ENCODE measurements around the gene UBE2QL1. TPM values are rescaled to one million over a fixed set of nuclear protein-coding genes. Genes with fewer than 3 reads are reported as not detected.

Gene UBE2QL1
- total RNA-seq, 4 donors from 2014 or later: 0.22 to 1.0 (median 0.50) TPM

- WGBS, 2 donors: 86 to 94% methylated on average over 9 of the region's 9 CpGs
- Histone ChIP-seq H3K27ac (no peak overlapping the region), H3K36me3 (no peaks in the 10 kb centered on the region), H3K4me3 (no peak overlapping the region), H3K4me1 (peaks cover 0 to 22% (median 6%) of the 10 kb centered on the region in 4 donors), H3K9me3 (no peaks in the 10 kb centered on the region), H3K27me3 (no peaks in the 10 kb centered on the region)
- no peak for TF ChIP-seq POLR2A (IDR thresholded peaks at IDR 0.05)
- no peak for TF ChIP-seq CTCF (IDR thresholded peaks at IDR 0.05)
- no peak for TF ChIP-seq EP300 (IDR thresholded peaks at IDR 0.05)
- DNase-seq (ENCODE audit: low spot score in 2 of 2): no peak
Observed at GRCh38 chr5:6483880-6484382, 35.3 kb downstream of the UBE2QL1 start.

GRCh38 chr5:6484446-6484845 is 35.8 kb downstream of the UBE2QL1 start:
- Histone ChIP-seq H3K9me3 (no peaks in the 10 kb centered on the region), H3K4me3 (no peak overlapping the region), H3K4me1 (peaks cover 0 to 22% (median 6%) of the 10 kb centered on the region in 4 donors), H3K27me3 (no peaks in the 10 kb centered on the region), H3K27ac (no peak overlapping the region), H3K36me3 (no peaks in the 10 kb centered on the region)
- TF ChIP-seq POLR2A (IDR thresholded peaks at IDR 0.05): no peak
- no peak for TF ChIP-seq EP300 (IDR thresholded peaks at IDR 0.05)
- TF ChIP-seq CTCF (IDR thresholded peaks at IDR 0.05): no peak
- 85 to 90% methylated on average over 13 of the region's 13 CpGs for WGBS, 2 donors
- no peak for DNase-seq (ENCODE audit: low spot score in 2 of 2)

- no peak overlapping the region for H3K27ac ChIP-seq
- WGBS, 2 donors: 84 to 90% methylated on average over 5 of the region's 5 CpGs
- no peak for DNase-seq (ENCODE audit: low spot score in 2 of 2)
- no peaks in the 10 kb centered on the region for H3K36me3 ChIP-seq
- H3K27me3 ChIP-seq: no peaks in the 10 kb centered on the region
- TF ChIP-seq EP300 (IDR thresholded peaks at IDR 0.05) (no peak), CTCF (IDR thresholded peaks at IDR 0.05) (no peak), POLR2A (IDR thresholded peaks at IDR 0.05) (no peak)
- no peaks in the 10 kb centered on the region for H3K9me3 ChIP-seq
- H3K4me3 ChIP-seq: no peak overlapping the region
- peaks cover 0 to 22% (median 6%) of the 10 kb centered on the region in 4 donors for H3K4me1 ChIP-seq
Observed at GRCh38 chr5:6484899-6485298, 36.2 kb downstream of the UBE2QL1 start.

GRCh38 chr5:6485441-6485840 is 36.8 kb downstream of the UBE2QL1 start:
- TF ChIP-seq CTCF (IDR thresholded peaks at IDR 0.05) (no peak), EP300 (IDR thresholded peaks at IDR 0.05) (no peak), POLR2A (IDR thresholded peaks at IDR 0.05) (no peak)

GRCh38 chr5:6486074-6486473 is 37.4 kb downstream of the UBE2QL1 start:
- WGBS, 2 donors: 76 to 86% methylated on average over 1 of the region's 1 CpG
- no peak for DNase-seq (ENCODE audit: low spot score in 2 of 2)
- no peak for TF ChIP-seq POLR2A (IDR thresholded peaks at IDR 0.05)
- TF ChIP-seq EP300 (IDR thresholded peaks at IDR 0.05): no peak
- TF ChIP-seq CTCF (IDR thresholded peaks at IDR 0.05): no peak
- no peaks in the 10 kb centered on the region for H3K27me3 ChIP-seq
- H3K9me3 ChIP-seq: no peaks in the 10 kb centered on the region
- no peaks in the 10 kb centered on the region for H3K36me3 ChIP-seq
- peaks cover 0 to 22% (median 6%) of the 10 kb centered on the region in 4 donors for H3K4me1 ChIP-seq
- H3K27ac ChIP-seq: no peak overlapping the region
- H3K4me3 ChIP-seq: no peak overlapping the region

More at GRCh38 chr5:6485441-6485840, 36.8 kb downstream of the UBE2QL1 start:
- 54 to 55% methylated on average over 4 of the region's 4 CpGs for WGBS, 2 donors
- Histone ChIP-seq H3K27me3 (no peaks in the 10 kb centered on the region), H3K36me3 (no peaks in the 10 kb centered on the region), H3K4me1 (peaks cover 0 to 22% (median 6%) of the 10 kb centered on the region in 4 donors), H3K27ac (no peak overlapping the region), H3K9me3 (no peaks in the 10 kb centered on the region), H3K4me3 (no peak overlapping the region)
- DNase-seq (ENCODE audit: low spot score in 2 of 2): no peak

All from tibial nerve (tissue), 4 donors.